ENCODE results near the gene ZNF148. TPM values are rescaled to one million over a fixed set of nuclear protein-coding genes. Genes with fewer than 3 reads are reported as not detected.

The ZNF148 gene
- polyA plus RNA-seq, 4 donors, result 4.6 to 24.0 (median 5.6) TPM

- WGBS, 3 donors, result 85 to 97% (median 94%) methylated on average over 6 of the region's 6 CpGs
- FAIRE-seq, result no peak
Measured at GRCh38 chr3:125322166-125322565, 53.0 kb downstream of the ZNF148 start.

GRCh38 chr3:125319765-125320164, 55.4 kb downstream of the ZNF148 start:
- DNase-seq, result no peak
- H3K4me1 ChIP-seq (ENCODE audit: control insufficient read depth in 3 of 3, insufficient read depth in 2 of 3, low read depth in 1 of 3, low read length in 2 of 3), result no peaks in the 10 kb centered on the region
- no peak for FAIRE-seq
- peaks cover 0 to 10% (median 9%) of the 10 kb centered on the region in 3 donors for H3K36me3 ChIP-seq (ENCODE audit: control insufficient read depth in 3 of 3, insufficient read depth in 2 of 3, low read depth in 1 of 3, low read length in 3 of 3)
- WGBS, 3 donors, result 95 to 100% (median 96%) methylated on average over 2 of the region's 2 CpGs
- no peak overlapping the region for H3K4me3 ChIP-seq (ENCODE audit: low read depth in 1 of 3, low read length in 3 of 3)
- H3K27me3 ChIP-seq (ENCODE audit: control insufficient read depth in 3 of 3, insufficient read depth in 3 of 3, low read length in 3 of 3), result no peaks in the 10 kb centered on the region
- no peaks in the 10 kb centered on the region for H3K9me3 ChIP-seq (ENCODE audit: control insufficient read depth in 2 of 2, insufficient read depth in 1 of 2, low read depth in 1 of 2, low read length in 1 of 2)
- H3K27ac ChIP-seq (ENCODE audit: low read depth in 1 of 3, low read length in 2 of 3), result no peak overlapping the region

More at GRCh38 chr3:125322166-125322565, 53.0 kb downstream of the ZNF148 start:
- no peak for DNase-seq
- Histone ChIP-seq H3K4me3 (ENCODE audit: low read depth in 1 of 3, low read length in 3 of 3) (no peak overlapping the region), H3K9me3 (ENCODE audit: control insufficient read depth in 2 of 2, insufficient read depth in 1 of 2, low read depth in 1 of 2, low read length in 1 of 2) (peaks cover 0 to 5% of the 10 kb centered on the region in 2 donors), H3K27ac (ENCODE audit: low read depth in 1 of 3, low read length in 2 of 3) (no peak overlapping the region), H3K4me1 (ENCODE audit: control insufficient read depth in 3 of 3, insufficient read depth in 2 of 3, low read depth in 1 of 3, low read length in 2 of 3) (no peaks in the 10 kb centered on the region), H3K27me3 (ENCODE audit: control insufficient read depth in 3 of 3, insufficient read depth in 3 of 3, low read length in 3 of 3) (no peaks in the 10 kb centered on the region), H3K36me3 (ENCODE audit: control insufficient read depth in 3 of 3, insufficient read depth in 2 of 3, low read depth in 1 of 3, low read length in 3 of 3) (peaks cover 0 to 13% (median 9%) of the 10 kb centered on the region in 3 donors)

GRCh38 chr3:125318871-125319270, 56.3 kb downstream of the ZNF148 start:
- DNase-seq (no peak), FAIRE-seq (no peak)
- Histone ChIP-seq H3K9me3 (ENCODE audit: control insufficient read depth in 2 of 2, insufficient read depth in 1 of 2, low read depth in 1 of 2, low read length in 1 of 2) (no peaks in the 10 kb centered on the region), H3K36me3 (ENCODE audit: control insufficient read depth in 3 of 3, insufficient read depth in 2 of 3, low read depth in 1 of 3, low read length in 3 of 3) (peaks cover 0 to 13% (median 9%) of the 10 kb centered on the region in 3 donors), H3K4me3 (ENCODE audit: low read depth in 1 of 3, low read length in 3 of 3) (no peak overlapping the region), H3K4me1 (ENCODE audit: control insufficient read depth in 3 of 3, insufficient read depth in 2 of 3, low read depth in 1 of 3, low read length in 2 of 3) (no peaks in the 10 kb centered on the region), H3K27ac (ENCODE audit: low read depth in 1 of 3, low read length in 2 of 3) (no peak overlapping the region), H3K27me3 (ENCODE audit: control insufficient read depth in 3 of 3, insufficient read depth in 3 of 3, low read length in 3 of 3) (no peaks in the 10 kb centered on the region)
- 94 to 96% (median 96%) methylated on average over 4 of the region's 4 CpGs for WGBS, 3 donors

- FAIRE-seq, result no peak
- WGBS, 3 donors, result 89 to 98% (median 95%) methylated on average over 4 of the region's 4 CpGs
- H3K27me3 ChIP-seq (ENCODE audit: control insufficient read depth in 3 of 3, insufficient read depth in 3 of 3, low read length in 3 of 3), result no peaks in the 10 kb centered on the region
- no peak for DNase-seq
- peaks cover 0 to 10% (median 9%) of the 10 kb centered on the region in 3 donors for H3K36me3 ChIP-seq (ENCODE audit: control insufficient read depth in 3 of 3, insufficient read depth in 2 of 3, low read depth in 1 of 3, low read length in 3 of 3)
- no peak overlapping the region for H3K27ac ChIP-seq (ENCODE audit: low read depth in 1 of 3, low read length in 2 of 3)
- no peaks in the 10 kb centered on the region for H3K4me1 ChIP-seq (ENCODE audit: control insufficient read depth in 3 of 3, insufficient read depth in 2 of 3, low read depth in 1 of 3, low read length in 2 of 3)
- H3K4me3 ChIP-seq (ENCODE audit: low read depth in 1 of 3, low read length in 3 of 3), result no peak overlapping the region
- H3K9me3 ChIP-seq (ENCODE audit: control insufficient read depth in 2 of 2, insufficient read depth in 1 of 2, low read depth in 1 of 2, low read length in 1 of 2), result no peaks in the 10 kb centered on the region
Measured at GRCh38 chr3:125318167-125318865, 56.8 kb downstream of the ZNF148 start.

- Histone ChIP-seq H3K36me3 (ENCODE audit: control insufficient read depth in 3 of 3, insufficient read depth in 2 of 3, low read depth in 1 of 3, low read length in 3 of 3) (peaks cover 0 to 11% (median 9%) of the 10 kb centered on the region in 3 donors), H3K4me1 (ENCODE audit: control insufficient read depth in 3 of 3, insufficient read depth in 2 of 3, low read depth in 1 of 3, low read length in 2 of 3) (no peaks in the 10 kb centered on the region), H3K27me3 (ENCODE audit: control insufficient read depth in 3 of 3, insufficient read depth in 3 of 3, low read length in 3 of 3) (no peaks in the 10 kb centered on the region), H3K9me3 (ENCODE audit: control insufficient read depth in 2 of 2, insufficient read depth in 1 of 2, low read depth in 1 of 2, low read length in 1 of 2) (no peaks in the 10 kb centered on the region), H3K27ac (ENCODE audit: low read depth in 1 of 3, low read length in 2 of 3) (no peak overlapping the region), H3K4me3 (ENCODE audit: low read depth in 1 of 3, low read length in 3 of 3) (no peak overlapping the region)
- FAIRE-seq (no peak), DNase-seq (no peak)
- WGBS, 3 donors, result 83 to 100% (median 87%) methylated on average over 1 of the region's 1 CpG
Measured at GRCh38 chr3:125317761-125318160, 57.4 kb downstream of the ZNF148 start.

DNA sequence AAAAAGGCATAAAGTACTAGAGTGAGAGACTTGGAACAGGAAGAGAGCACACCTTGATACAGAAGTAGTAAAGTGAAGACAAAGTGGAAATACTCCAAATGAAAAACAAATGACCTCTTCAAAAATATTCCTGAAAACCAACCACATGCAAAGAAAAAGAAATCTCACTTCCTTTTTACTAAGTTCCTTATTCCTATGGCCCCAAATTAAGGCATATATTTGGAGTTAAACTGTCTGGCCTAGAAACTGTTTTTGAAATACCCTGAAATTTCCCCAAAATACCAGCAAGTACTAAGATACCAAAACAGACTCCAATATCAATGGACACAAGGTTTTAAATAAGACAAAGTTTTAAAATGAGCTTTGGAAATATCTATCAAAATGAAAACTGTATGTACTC, 58.2 kb downstream of the ZNF148 start:
- FAIRE-seq, result no peak
- Histone ChIP-seq H3K27me3 (ENCODE audit: control insufficient read depth in 3 of 3, insufficient read depth in 3 of 3, low read length in 3 of 3) (no peaks in the 10 kb centered on the region), H3K27ac (ENCODE audit: low read depth in 1 of 3, low read length in 2 of 3) (no peak overlapping the region), H3K36me3 (ENCODE audit: control insufficient read depth in 3 of 3, insufficient read depth in 2 of 3, low read depth in 1 of 3, low read length in 3 of 3) (peaks cover 0 to 9% (median 5%) of the 10 kb centered on the region in 3 donors), H3K4me3 (ENCODE audit: low read depth in 1 of 3, low read length in 3 of 3) (no peak overlapping the region), H3K4me1 (ENCODE audit: control insufficient read depth in 3 of 3, insufficient read depth in 2 of 3, low read depth in 1 of 3, low read length in 2 of 3) (no peaks in the 10 kb centered on the region), H3K9me3 (ENCODE audit: control insufficient read depth in 2 of 2, insufficient read depth in 1 of 2, low read depth in 1 of 2, low read length in 1 of 2) (no peaks in the 10 kb centered on the region)
- DNase-seq, result no peak

- peaks cover 0 to 9% (median 4%) of the 10 kb centered on the region in 3 donors for H3K36me3 ChIP-seq (ENCODE audit: control insufficient read depth in 3 of 3, insufficient read depth in 2 of 3, low read depth in 1 of 3, low read length in 3 of 3)
- no peaks in the 10 kb centered on the region for H3K9me3 ChIP-seq (ENCODE audit: control insufficient read depth in 2 of 2, insufficient read depth in 1 of 2, low read depth in 1 of 2, low read length in 1 of 2)
- WGBS, 3 donors, result 84 to 100% (median 94%) methylated on average over 1 of the region's 1 CpG
- H3K4me3 ChIP-seq (ENCODE audit: low read depth in 1 of 3, low read length in 3 of 3), result no peak overlapping the region
- no peaks in the 10 kb centered on the region for H3K4me1 ChIP-seq (ENCODE audit: control insufficient read depth in 3 of 3, insufficient read depth in 2 of 3, low read depth in 1 of 3, low read length in 2 of 3)
- FAIRE-seq (no peak), DNase-seq (no peak)
- no peak overlapping the region for H3K27ac ChIP-seq (ENCODE audit: low read depth in 1 of 3, low read length in 2 of 3)
- no peaks in the 10 kb centered on the region for H3K27me3 ChIP-seq (ENCODE audit: control insufficient read depth in 3 of 3, insufficient read depth in 3 of 3, low read length in 3 of 3)
Measured at GRCh38 chr3:125316246-125316645, 58.9 kb downstream of the ZNF148 start.

DNA sequence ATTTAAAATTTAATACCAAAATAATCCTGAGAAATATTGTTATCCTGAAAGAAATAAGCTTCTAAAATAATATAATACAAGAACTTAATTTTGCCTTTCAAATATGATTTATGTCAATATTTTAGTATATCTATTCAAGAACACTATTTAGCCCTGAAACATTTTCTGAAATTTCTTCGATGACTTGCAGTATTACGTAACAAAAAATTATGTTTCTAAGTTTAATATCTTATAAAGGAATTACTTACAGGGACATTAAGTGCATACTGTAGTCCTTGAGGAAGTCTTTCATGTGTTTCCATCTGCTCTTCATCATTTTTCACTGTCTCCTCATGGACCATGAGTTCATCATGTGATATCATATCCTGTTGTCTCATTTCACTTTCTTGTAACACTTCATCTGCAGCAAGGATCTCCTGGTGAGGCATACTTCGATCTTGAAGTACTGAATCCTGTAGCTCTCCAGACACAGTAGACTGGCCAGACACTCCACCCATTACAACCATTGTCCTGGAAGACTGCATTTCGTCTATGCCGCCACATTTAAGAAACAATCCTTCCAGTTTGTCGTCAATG, 62.0 kb downstream of the ZNF148 start:
- FAIRE-seq, result no peak
- Histone ChIP-seq H3K27me3 (ENCODE audit: control insufficient read depth in 3 of 3, insufficient read depth in 3 of 3, low read length in 3 of 3) (no peaks in the 10 kb centered on the region), H3K4me1 (ENCODE audit: control insufficient read depth in 3 of 3, insufficient read depth in 2 of 3, low read depth in 1 of 3, low read length in 2 of 3) (no peaks in the 10 kb centered on the region), H3K27ac (ENCODE audit: low read depth in 1 of 3, low read length in 2 of 3) (no peak overlapping the region), H3K36me3 (ENCODE audit: control insufficient read depth in 3 of 3, insufficient read depth in 2 of 3, low read depth in 1 of 3, low read length in 3 of 3) (peaks cover 0 to 11% (median 2%) of the 10 kb centered on the region in 3 donors), H3K4me3 (ENCODE audit: low read depth in 1 of 3, low read length in 3 of 3) (no peak overlapping the region), H3K9me3 (ENCODE audit: control insufficient read depth in 2 of 2, insufficient read depth in 1 of 2, low read depth in 1 of 2, low read length in 1 of 2) (peaks cover 0 to 6% of the 10 kb centered on the region in 2 donors)
- 91 to 99% (median 94%) methylated on average over 6 of the region's 6 CpGs for WGBS, 3 donors
- DNase-seq, result no peak

Data from small intestine (tissue), 7 donors.